ENCODE data around the gene TTPAL. TPM values are rescaled to one million over a fixed set of nuclear protein-coding genes. Genes with fewer than 3 reads are reported as not detected.

Gene TTPAL
- total and polyA plus RNA-seq, 9 of the 15 experiments (the other 6 are each of a cell fraction or from before 2014, with no cell fraction given), result 1.1 to 7.0 (median 2.6) TPM

- H3K79me2 ChIP-seq (ENCODE audit: control insufficient read depth, insufficient read depth, low read length), result no peaks in the 10 kb centered on the region
- no peaks in the 10 kb centered on the region for H4K20me1 ChIP-seq (replicated peaks; ENCODE audit: control insufficient read depth, insufficient read depth, low read length)
- no peak overlapping the region for H3K4me2 ChIP-seq (ENCODE audit: insufficient read depth, low read length)
- peaks cover 10 to 24% of the 10 kb centered on the region in 2 experiments for H3K4me1 ChIP-seq (replicated peaks in 1 of 2; ENCODE audit: control insufficient read depth in 2 of 2, insufficient read depth in 2 of 2, low read length in 2 of 2)
- TF ChIP-seq, protein P1, sequence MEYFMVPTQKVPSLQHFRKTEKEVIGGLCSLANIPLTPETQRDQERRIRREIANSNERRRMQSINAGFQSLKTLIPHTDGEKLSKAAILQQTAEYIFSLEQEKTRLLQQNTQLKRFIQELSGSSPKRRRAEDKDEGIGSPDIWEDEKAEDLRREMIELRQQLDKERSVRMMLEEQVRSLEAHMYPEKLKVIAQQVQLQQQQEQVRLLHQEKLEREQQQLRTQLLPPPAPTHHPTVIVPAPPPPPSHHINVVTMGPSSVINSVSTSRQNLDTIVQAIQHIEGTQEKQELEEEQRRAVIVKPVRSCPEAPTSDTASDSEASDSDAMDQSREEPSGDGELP (CRISPR knock-in tag; IDR thresholded peaks at IDR 0.05; ENCODE audit: borderline replicate concordance), result peak; percentile 4; the same call in 1 of the 2 replicates
- no peak for TF ChIP-seq NFIC (IDR thresholded peaks at IDR 0.05)
- no peaks in the 10 kb centered on the region for H3K9me3 ChIP-seq (replicated peaks; ENCODE audit: control insufficient read depth, insufficient read depth, low read depth, low read length)
- H3K27me3 ChIP-seq (ENCODE audit: control insufficient read depth in 2 of 2, insufficient read depth in 2 of 2, low read length in 2 of 2), result no peaks in the 10 kb centered on the region
- H3K9me1 ChIP-seq (ENCODE audit: control insufficient read depth, insufficient read depth, low read length), result no peaks in the 10 kb centered on the region
- no peak overlapping the region for H3K4me3 ChIP-seq
- H3K9ac ChIP-seq (ENCODE audit: insufficient read depth in 1 of 2, low read depth in 2 of 2, low read length in 2 of 2), result no peak overlapping the region
- intact Hi-C loops (cut with micrococcal nuclease) (no loop called here), in situ Hi-C loops (cut with MboI) (no loop called here)
- H3K27ac ChIP-seq (ENCODE audit: extremely low read depth, low read depth, low read length), result no peak overlapping the region
- H2AFZ ChIP-seq (ENCODE audit: low read depth, low read length), result no peak overlapping the region
- no TSS peak for BruUV-seq (replicated peaks)
- no peak for DNase-seq (ENCODE audit: extremely low read depth in 1 of 4, low spot score in 3 of 4)
- no peak for FAIRE-seq
- ChIA-PET POLR2A (interaction anchor here (0.7 to 1.5 kb wide), 2 partner anchors 35 to 856 kb away, joined by 3 to 4 read pairs; no protein-coding TSS in a partner anchor), CTCF (ENCODE audit: low intra/inter-chr PET ratio) (interaction anchor here (0.6 kb wide), 1 partner anchor 82 kb away, joined by 4 read pairs; no protein-coding TSS in a partner anchor)
- WGBS (ENCODE audit: insufficient coverage, low coverage, missing lambda C conversion rate), result 58% methylated on average over 6 of the region's 6 CpGs
- no peaks in the 10 kb centered on the region for H3K36me3 ChIP-seq (ENCODE audit: control insufficient read depth, insufficient read depth, low read length)
- ATAC-seq, result no peak
These were observed 52.6 kb downstream of the TTPAL start for GRCh38 chr20:44528309-44528708.

- Histone ChIP-seq H3K9ac (ENCODE audit: insufficient read depth in 1 of 2, low read depth in 2 of 2, low read length in 2 of 2) (peak overlapping the region in 1 of 2 experiments; percentile 63; a peak in 1 of 4 replicates), H3K36me3 (ENCODE audit: control insufficient read depth, insufficient read depth, low read length) (no peaks in the 10 kb centered on the region), H3K9me1 (ENCODE audit: control insufficient read depth, insufficient read depth, low read length) (no peaks in the 10 kb centered on the region), H3K27me3 (ENCODE audit: control insufficient read depth in 2 of 2, insufficient read depth in 2 of 2, low read length in 2 of 2) (no peaks in the 10 kb centered on the region), H3K79me2 (ENCODE audit: control insufficient read depth, insufficient read depth, low read length) (no peaks in the 10 kb centered on the region), H3K4me3 (peak overlapping the region; percentile 55), H3K27ac (ENCODE audit: extremely low read depth, low read depth, low read length) (no peak overlapping the region), H2AFZ (ENCODE audit: low read depth, low read length) (peak overlapping the region; percentile 95), H3K9me3 (replicated peaks; ENCODE audit: control insufficient read depth, insufficient read depth, low read depth, low read length) (no peaks in the 10 kb centered on the region), H4K20me1 (replicated peaks; ENCODE audit: control insufficient read depth, insufficient read depth, low read length) (no peaks in the 10 kb centered on the region), H3K4me1 (replicated peaks in 1 of 2; ENCODE audit: control insufficient read depth in 2 of 2, insufficient read depth in 2 of 2, low read length in 2 of 2) (peaks cover 10% of the 10 kb centered on the region in 2 experiments; a peak in 4 of 5 replicates), H3K4me2 (ENCODE audit: insufficient read depth, low read length) (peak overlapping the region; percentile 85)
- in situ Hi-C loops (cut with MboI), result no loop called here
- WGBS (ENCODE audit: insufficient coverage, low coverage, missing lambda C conversion rate), result 40% methylated on average over 11 of the region's 11 CpGs
- DNase-seq (ENCODE audit: extremely low read depth in 1 of 4, low spot score in 3 of 4) (no peak), FAIRE-seq (no peak), ATAC-seq (no peak)
- POLR2A ChIA-PET, result interaction anchor here (0.6 kb wide), 1 partner anchor 212 kb away, joined by 3 read pairs; no protein-coding TSS in a partner anchor
- BruUV-seq (replicated peaks), result TSS peak; percentile 78
- intact Hi-C loops (cut with micrococcal nuclease), result no loop called here
- CTCF ChIA-PET (ENCODE audit: low intra/inter-chr PET ratio), result interaction anchor here (0.9 to 2.2 kb wide), 2 partner anchors 10 to 77 kb away, joined by 4 to 20 read pairs; no protein-coding TSS in a partner anchor
- TF ChIP-seq, protein P2, sequence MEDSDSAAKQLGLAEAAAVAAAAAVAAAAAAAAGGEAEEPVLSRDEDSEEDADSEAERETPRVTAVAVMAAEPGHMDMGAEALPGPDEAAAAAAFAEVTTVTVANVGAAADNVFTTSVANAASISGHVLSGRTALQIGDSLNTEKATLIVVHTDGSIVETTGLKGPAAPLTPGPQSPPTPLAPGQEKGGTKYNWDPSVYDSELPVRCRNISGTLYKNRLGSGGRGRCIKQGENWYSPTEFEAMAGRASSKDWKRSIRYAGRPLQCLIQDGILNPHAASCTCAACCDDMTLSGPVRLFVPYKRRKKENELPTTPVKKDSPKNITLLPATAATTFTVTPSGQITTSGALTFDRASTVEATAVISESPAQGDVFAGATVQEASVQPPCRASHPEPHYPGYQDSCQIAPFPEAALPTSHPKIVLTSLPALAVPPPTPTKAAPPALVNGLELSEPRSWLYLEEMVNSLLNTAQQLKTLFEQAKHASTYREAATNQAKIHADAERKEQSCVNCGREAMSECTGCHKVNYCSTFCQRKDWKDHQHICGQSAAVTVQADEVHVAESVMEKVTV (CRISPR knock-in tag; IDR thresholded peaks at IDR 0.05), result no peak
- TF ChIP-seq, protein P3, sequence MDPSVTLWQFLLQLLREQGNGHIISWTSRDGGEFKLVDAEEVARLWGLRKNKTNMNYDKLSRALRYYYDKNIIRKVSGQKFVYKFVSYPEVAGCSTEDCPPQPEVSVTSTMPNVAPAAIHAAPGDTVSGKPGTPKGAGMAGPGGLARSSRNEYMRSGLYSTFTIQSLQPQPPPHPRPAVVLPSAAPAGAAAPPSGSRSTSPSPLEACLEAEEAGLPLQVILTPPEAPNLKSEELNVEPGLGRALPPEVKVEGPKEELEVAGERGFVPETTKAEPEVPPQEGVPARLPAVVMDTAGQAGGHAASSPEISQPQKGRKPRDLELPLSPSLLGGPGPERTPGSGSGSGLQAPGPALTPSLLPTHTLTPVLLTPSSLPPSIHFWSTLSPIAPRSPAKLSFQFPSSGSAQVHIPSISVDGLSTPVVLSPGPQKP (CRISPR knock-in tag; IDR thresholded peaks at IDR 0.05), result no peak
- no peak for TF ChIP-seq MYC (IDR thresholded peaks at IDR 0.05; ENCODE audit: low read depth, low read length)
- no peak for TF ChIP-seq MYC (CRISPR knock-in tag; IDR thresholded peaks at IDR 0.05; ENCODE audit: borderline replicate concordance, low read depth)
- TF ChIP-seq DDX20 (tag; IDR thresholded peaks at IDR 0.05; ENCODE audit: low read depth), result no peak
- 0 out of 2 replicates have a peak, but pooled peaks have one; percentile 46 for TF ChIP-seq MBD1 (CRISPR knock-in tag; IDR thresholded peaks at IDR 0.05)
These were observed 56.7 kb downstream of the TTPAL start for GRCh38 chr20:44532259-44532980.

Data from K562 (cell line).